GM19043 (cell line): ENCODE results near the gene KCNH8.
"Not testable (repeated sequence)": the region's sequence is repeated elsewhere in the genome, so short reads cannot be mapped to it uniquely, and the experiment has no call there.

Experiments used
- ATAC-seq: cut with Tn5 transposase; IDR thresholded peaks from one replicate; pipeline ENCODE4 v1.9.1; 2021; ENCODE audit warnings: low read depth; ENCODE audit not compliant: unreplicated experiment

KCNH8 gene

DNA sequence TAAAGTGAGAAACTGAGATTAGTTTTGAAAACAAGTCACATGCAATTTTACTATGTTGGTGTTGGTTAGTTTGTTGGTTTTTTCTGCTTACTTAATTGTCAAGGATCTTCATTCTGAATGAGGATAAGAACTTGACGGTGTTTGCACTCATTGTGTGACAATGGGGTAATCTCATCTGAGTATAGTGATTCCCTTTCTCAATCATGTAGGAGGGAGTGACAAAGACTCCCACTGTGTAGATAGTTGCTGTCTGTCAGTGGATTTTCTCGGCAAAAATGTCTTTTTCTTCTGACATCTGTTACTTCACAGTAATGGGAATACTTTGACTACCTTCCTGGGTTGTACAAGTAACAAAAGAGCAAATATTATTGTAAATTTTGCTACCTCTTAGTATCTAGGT lies 23.5 kb downstream of the KCNH8 start:
- no peak for ATAC-seq

DNA sequence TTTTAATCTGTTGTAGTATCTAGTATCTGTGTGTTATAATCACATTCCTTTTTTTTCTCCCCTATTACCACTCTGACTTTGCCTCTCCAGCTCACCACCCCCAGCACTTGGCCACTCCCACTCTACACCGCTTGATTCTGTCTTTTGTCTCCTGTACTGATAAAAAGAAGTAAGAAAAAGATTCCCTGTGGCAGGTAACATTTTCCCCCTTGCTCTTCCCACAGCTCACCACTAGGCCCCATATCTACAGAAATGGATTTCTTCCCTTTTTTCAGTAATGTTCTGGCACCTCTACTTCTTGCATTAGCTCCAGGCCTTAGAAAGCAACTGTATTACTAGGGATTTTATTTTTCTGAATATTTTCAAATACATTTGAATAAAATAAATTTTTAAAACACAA lies 25.6 kb downstream of the KCNH8 start:
- ATAC-seq: no peak

DNA sequence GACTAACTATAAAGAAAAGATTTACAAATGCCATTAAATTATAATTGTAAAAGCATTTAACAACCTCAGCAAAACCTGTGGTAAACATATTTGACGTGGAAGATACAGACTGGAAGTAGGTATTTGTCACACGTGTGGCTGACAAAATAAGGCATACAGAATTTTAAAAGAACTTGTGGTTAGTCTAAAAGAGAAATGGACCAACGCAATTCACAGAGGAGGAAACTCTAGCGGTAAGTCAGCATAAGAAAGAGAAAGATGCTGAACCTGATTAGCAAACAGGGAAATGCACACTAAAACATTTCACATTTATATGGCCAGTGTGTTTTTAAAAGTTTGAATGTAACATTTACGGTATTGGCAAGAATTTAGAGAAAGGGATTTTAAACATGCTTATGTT lies 35.3 kb downstream of the KCNH8 start:
- no peak for ATAC-seq

DNA sequence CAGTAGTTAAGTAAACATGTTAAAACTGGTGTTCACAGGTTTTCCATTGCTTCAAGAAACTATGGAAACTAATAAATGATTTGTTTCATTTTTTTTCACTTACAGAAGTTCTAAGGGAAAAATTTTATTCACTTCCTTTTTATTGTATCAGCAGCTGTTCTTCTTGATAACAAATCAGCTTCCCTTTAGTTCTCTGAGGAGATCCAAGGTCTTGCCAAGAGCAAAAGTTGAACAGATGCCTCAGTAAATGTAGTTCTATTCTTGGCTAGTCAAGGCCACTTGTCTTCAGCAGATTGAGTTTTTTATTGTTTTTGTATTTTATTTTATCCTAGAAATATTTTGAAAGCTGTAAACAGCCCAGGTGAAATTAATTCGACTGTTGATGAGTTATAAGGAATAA lies 41.8 kb downstream of the KCNH8 start:
- no peak for ATAC-seq

DNA sequence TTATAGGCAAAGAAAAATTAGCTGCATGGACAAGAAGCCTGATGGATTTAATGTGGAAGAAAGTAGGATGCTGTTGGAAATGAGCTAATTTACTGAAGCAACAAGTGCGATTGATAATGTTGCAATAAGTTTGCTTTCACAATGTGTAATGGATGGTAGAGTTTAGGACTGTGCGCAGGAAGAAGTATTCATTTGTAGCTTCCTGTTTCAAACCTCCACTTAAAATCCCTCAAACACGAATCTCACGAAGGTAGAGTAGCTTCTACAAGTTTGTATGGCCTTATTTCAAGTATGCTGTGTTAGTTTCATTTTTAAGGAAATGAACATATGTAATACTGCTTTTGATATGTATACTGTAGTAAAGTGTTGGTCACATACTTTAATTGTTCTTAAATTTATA lies 42.3 kb downstream of the KCNH8 start:
- ATAC-seq: no peak

DNA sequence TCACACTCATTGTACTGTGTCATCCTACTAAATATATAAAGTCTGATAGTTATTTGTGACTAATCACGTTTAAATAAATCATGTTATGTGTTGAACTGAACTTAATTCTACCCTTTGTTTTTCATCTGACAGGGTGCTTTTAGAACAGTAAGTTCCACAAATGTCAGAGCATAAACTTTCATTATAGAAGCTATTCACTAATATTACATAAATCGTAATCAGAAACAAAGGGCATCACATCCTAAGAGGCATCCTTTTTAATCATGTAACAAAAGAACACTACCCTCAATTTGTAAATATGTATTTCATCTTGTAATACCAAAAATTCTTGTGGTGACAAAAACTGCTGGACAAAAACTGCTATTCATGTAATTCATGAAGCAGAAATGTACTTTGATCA lies 50.8 kb downstream of the KCNH8 start:
- ATAC-seq: no peak

DNA sequence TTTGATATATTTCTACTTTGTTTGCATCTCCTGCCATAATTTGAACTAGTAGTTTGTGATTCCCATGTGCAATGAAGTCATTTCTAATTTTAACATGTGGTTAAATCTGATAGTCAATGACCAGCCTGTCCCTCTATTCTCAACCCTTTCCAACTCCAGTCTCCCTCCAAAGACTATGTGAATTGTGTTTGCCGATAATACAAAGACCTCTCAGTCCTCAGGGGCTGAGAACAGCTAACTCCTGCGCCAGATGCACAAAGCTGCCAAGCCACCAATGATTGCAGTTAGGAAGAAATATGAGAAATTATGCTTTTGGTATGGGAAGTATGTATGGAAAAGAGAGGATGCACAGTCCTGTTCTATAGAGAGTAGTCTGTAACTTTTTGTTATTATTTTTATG lies 54.0 kb downstream of the KCNH8 start:
- no peak for ATAC-seq

DNA sequence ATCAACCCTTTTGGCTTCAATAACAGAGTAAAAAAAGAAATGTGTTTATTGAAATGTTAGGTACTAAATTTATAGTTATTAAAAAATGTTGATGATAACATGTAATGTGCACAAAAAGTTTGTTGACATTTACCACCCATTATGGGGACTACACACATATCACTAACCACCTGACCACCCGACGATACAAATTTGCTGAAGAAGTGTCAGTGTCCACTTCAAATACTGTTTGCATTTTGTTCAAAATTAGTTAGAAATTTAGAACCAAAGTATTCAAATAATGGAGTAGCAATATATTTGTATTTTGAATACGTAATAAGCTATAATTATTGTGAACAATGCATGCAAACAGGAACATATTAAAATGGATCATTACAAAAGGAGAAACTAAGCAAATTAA lies 54.4 kb downstream of the KCNH8 start:
- no peak for ATAC-seq

DNA sequence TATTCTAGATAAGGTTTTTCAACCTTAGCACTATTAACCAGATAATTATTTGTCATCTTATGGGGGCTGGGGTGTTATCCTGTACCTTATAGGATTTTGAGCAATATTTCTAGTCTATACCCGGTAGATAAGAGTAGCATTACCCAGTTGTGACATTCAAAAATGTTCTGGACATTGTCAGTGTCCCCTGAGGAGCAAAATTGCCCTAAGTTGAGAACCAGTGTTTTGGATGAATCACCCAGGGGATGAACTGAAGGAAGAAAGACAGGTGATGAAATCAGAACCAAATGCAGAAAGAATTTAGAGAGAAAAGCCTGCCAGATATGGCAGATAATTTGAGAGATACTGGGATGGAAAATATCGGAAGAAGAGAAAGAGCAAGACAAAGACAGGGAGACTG lies 58.2 kb downstream of the KCNH8 start:
- no peak for ATAC-seq

DNA sequence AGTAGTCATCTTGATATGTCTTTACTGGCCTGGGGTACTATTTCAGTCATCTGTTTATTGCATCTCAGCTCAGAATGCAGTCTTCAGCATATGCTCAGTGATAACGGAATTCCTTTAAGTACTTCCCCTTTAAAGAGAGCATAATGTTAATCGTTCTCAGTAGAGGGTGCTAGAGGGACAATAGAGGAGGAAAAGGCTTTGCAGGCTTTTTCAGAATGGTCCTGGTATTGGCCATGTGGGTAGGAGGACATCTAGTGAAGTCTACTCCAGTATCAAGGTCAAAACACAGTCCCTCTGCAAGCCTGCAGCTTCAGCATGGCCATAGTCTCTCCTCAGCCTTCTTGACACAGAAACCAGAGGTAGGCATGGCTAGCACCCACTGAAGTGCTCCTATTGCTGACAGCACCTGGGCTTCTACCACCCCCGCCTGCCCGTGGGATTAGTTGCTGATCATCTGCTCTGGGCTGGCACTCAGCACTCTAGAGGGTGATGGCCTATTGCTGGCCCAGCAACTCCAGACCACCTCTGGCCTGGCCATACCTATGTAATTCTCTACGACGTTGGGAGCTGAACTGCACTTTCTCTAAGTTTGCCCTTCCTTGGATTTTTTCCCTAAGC lies 65.4 kb downstream of the KCNH8 start:
- ATAC-seq: no peak

DNA sequence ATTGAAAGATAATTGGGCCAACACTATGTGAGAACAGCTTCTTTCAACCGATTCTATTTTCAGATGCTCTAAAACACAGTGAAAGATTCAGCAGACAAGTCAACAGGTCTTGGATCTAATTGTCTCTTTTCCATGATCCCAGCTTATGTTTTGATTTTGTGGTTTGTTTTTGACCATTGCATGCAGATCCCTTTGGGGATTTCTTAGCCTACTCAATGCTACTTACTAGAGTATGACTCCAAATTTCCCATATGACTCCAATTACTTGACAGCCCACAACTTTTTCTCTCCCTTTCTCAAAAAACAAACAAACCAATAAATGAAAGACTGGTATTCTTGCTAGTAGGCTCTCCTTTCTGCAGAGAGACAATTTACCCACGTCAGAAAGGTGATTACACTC lies 67.1 kb downstream of the KCNH8 start:
- ATAC-seq: no peak

DNA sequence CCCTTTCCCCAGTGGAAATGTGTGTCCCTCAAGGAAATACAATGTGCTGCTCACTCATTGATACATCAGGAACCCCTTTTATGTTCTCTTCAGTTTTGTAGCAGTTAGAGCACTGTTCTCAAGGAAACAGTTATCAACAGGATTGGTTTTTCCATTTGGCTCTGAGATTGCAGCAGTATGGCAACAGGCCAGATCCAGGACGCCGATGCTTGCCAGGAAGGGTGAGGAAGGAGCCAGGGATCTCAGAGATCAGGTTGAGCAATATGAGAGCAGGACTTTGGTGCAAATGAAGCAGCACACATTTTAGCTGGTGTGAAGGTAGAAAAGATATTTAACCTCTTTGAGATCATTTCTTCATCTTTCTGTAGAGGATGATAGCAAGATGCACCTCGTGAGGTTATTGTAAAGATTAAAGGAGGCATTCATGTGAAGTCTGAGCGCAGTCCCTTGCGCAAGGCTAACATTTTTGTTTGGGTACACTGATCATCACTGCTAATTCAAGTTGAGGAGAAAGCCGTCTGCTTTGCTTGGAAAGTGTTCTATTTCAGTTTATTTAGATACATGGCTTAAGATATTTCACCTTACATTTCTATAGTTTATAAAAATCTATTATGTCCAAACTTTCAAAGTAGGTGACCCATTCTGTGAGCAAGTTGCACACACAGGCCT lies 68.5 kb downstream of the KCNH8 start:
- no peak for ATAC-seq

DNA sequence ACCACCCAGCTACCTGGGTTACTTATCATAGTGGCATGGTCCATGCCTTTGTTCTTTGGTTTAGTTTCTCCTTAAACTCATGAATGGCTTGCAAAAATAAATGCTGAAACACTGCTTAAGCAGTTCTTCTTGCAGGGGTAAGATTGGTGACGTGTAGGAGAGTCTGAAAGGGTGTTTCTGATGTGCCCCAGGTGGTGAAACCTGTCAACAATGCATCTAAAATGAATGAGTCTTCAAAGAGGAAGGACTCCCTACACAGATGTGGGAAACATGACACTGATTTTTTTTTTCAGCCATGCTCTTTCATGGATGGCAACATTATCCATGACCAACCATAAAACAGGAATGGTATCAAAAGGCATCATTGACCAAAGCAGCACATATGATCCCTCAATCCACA lies 72.0 kb downstream of the KCNH8 start:
- no peak for ATAC-seq

DNA sequence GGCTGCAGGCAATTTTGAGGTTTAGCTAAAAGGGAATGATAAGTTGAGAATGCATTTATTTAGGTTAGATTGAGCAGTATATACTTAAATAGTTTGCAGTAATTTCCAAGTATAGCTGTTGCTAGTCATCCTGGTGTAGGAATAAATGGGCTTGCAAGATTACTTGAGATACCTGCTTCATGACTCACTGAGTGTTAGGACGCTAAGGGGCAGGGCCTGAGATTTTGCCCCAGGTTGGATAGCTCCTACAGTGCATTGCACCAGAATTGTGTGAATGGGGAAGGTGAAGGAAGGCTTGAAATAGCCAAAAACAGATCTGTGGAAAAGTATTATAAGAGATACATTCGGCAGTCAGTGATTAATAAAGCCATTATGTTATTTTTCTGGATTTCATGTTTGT lies 72.8 kb downstream of the KCNH8 start:
- ATAC-seq: no peak

DNA sequence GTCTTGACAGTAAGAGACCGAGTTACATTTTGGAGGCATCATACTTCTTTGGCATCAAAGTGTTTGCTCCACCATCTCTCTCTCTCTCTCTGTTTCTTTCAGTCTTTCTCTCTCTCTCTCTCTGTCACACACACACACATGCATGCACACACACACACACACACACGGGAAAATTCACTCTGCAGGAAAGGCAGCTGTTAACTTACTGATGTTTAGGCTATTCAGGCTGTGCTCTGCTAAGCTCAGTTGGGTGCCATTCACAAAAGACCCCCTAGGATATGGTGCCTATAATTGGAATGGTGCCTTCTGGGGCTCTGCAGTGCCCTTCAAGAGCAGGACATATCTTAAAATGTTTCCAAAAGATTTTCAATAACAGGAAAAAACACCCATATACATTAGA lies 78.2 kb downstream of the KCNH8 start:
- ATAC-seq: no peak

DNA sequence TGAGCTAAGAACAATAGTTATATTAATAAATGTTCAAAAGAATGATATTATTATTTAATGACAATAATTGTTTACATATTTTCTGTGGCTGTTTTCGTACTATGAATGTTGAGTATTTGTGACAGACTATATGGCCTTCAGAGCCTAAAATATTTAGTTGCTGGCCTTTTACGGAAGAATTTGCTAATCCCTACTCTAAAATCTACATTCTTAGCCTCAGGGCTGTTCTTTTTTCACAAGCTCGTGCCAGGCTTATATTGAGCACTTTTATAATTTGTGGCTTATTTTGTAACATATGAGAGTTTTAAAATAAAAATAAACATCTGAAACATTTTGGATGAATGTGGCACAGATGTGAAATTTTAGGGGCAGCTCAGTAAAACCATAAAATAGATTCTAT lies 79.9 kb downstream of the KCNH8 start:
- ATAC-seq: no peak

DNA sequence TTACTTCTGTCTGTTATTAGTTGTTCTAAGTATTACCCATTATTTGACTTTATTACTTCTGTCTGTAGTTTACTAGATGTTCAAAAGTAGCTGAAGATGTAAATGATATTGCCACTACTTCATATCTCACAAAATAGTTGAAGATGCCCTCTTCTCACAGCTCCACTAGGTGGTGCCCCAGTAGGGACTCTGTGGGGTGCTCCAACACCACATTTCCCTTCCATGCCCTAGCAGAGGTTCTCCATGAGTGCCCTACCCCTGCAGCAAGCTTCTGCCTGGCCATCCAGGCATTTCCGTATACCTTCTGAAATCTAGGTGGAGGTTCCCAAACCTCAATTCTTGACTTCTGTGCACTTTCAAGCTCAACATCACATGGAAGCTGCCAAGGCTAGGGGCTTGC lies 80.8 kb downstream of the KCNH8 start:
- no peak for ATAC-seq

DNA sequence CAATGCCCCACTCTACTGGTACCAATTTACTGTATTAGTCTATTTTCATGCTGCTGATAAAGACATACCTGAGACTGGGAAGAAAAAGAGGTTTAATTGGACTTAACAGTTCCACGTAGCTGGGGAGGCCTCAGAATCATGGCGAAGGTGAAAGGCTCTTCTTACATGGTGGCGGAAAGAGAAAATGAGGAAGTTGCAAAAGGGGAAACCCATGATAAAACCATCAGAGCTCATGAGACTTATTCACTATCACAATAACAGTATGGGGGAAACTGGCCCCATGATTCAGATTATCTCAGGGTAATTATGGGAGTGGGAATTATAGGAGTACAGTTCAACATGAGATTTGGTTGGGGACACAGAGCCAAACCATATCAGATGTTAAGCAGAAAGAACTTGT lies 81.6 kb downstream of the KCNH8 start:
- ATAC-seq: not testable (repeated sequence)

DNA sequence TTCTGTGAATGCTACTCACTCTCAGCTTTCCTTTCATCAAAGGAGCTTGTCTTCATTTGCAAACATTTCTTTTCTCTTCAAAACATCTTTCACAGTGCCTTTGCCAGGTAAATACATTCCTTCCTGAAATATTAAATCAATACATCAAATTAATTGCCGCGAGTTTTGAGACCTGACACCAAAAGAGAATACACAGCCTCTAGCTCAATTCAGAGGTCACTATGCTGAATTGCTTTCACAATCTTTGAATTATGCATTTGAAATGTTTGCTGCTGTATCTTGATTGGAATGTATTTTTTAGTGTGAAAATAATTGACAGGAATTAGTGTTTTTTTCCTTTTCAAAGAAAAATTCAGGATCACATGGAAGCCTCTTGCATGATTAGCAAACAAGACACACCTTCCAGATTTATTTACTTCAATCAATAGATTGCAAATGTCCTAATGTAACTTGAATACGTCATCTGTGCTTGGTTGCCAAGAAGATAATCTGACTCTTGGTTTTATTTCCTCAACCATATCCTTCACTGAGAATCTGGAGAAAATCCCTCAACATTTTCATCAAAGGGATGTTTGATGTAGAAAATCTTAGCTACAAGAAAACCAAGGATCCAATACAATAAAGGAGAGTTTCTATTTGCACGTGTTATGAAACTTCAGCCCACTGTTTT lies 83.6 kb downstream of the KCNH8 start:
- ATAC-seq: no peak

DNA sequence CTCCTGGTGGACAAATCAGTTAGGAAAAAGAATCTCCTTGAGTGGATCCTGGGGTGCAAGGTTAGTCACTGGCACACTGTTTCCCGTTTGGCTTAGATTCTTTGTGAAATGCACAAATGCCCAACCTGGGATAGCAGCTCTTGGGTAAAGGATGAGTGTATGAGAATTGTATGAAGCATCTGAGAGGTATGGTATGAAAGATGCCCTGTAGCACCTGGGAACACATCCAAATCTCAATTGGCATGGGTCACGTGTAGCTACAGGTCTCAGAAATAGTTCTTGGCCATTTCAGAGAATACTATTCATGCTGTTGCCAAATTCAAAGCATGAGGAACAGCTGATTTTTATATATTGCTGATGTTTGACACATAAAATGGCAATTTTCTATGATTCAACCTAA lies 84.3 kb downstream of the KCNH8 start:
- ATAC-seq: no peak

DNA sequence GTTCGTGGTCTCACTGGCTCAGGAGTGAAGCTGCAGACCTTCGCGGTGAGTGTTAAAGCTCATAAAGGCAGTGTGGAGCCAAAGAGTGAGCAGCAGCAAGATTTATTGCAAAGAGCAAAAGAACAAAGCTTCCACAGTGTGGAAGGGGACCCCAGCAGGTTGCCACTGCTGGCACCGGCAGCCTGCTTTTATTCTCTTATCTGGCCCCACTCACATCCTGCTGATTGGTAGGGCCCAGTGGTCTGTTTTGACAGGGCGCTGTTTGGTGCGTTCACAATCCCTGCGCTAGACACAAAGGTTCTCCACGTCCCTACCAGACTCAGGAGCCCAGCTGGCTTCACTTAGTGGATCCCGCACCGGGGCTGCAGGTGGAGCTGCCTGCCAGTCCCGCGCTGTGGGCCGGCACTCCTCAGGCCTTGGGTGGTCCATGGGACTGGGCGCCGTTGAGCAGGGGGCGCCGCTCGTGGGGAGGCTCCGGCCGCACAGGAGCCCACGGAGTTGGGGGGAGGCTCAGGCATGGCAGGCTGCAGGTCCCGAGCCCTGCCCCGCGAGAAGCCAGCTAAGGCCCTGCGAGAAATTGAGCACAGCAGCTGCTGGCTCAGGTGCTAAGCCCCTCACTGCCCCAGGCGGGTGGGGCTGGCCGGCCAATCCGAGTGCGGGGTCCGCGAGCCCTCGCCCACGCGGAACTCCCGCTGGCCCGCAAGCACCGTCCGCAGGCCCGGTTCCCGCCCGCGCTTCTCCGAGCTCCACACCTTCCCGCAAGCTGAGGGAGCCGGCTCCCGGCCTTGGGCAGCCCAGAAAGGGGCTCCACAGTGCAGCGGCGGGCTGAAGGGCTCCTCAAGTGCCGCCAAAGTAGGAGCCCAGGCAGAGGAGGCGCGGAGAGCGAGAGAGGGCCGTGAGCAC lies 85.8 kb downstream of the KCNH8 start:
- ATAC-seq: not testable (repeated sequence)
